SK-N-SH (cell line): Measurements from ENCODE around the gene TAF4. TPM values are rescaled to one million over a fixed set of nuclear protein-coding genes. Genes with fewer than 3 reads are reported as not detected.

ENCODE experiments used
- CTCF ChIA-PET: fragments of 300-600, 350-600 bp; formaldehyde crosslinking; extraction: SDS; loops from one replicate; lab custom pipeline; 2021; lab: Yijun Ruan, JAX
- POLR2A ChIA-PET: fragments of 350-600 bp; sonication (Branson Sonifier 250); formaldehyde crosslinking; extraction: SDS; loops from one replicate; lab custom pipeline; 2020; ENCODE audit warnings: antibody characterized with exemption, inconsistent platforms; lab: Yijun Ruan, JAX
- DNase-seq: peaks from one replicate; pipeline ENCODE4 v3.0.0; 2012
- H2AFZ ChIP-seq: fragments of 200-600 bp; sonication (generic); 2 replicates; pipeline ENCODE4 v1.8.1; 2016; ENCODE audit warnings: antibody characterized with exemption, mild to moderate bottlenecking, low read depth
- H3F3A ChIP-seq: fragments of 200-600 bp; sonication (generic); replicated peaks from 2 replicates; pipeline ENCODE3; 2016; ENCODE audit warnings: antibody characterized with exemption, mild to moderate bottlenecking; ENCODE audit not compliant: insufficient read depth
- H3K27ac ChIP-seq, 2 experiments: fragments of 200-500 bp in 1 of 2; fragments of 200-600 bp in 1 of 2; sonication (Bioruptor generic) in 1 of 2; sonication (generic), shearing (Covaris generic) in 1 of 2; 2 replicates each; pipeline versions ENCODE4 v1.5.1 to v1.6.1; 2014 to 2016; ENCODE audit warnings: low read depth in 2 of 2, inconsistent platforms in 1 of 2, low read length in 1 of 2, mild to moderate bottlenecking in 1 of 2, mixed read lengths in 1 of 2
- H3K27me3 ChIP-seq: fragments of 200-600 bp; sonication (generic), shearing (Covaris generic); 2 replicates; pipeline ENCODE4 v1.6.1; 2016; ENCODE audit warnings: mixed run types; ENCODE audit not compliant: insufficient read depth
- H3K36me3 ChIP-seq, 2 experiments: fragments of 200-500 bp in 1 of 2; fragments of 200-600 bp in 1 of 2; sonication (Bioruptor generic) in 1 of 2; sonication (generic) in 1 of 2; replicated peaks in 1 of 2; 2 replicates each; pipeline versions ENCODE3 to v1.5.1; 2014 to 2016; ENCODE audit warnings: low read length in 1 of 2, mild to moderate bottlenecking in 1 of 2; ENCODE audit not compliant: insufficient read depth in 2 of 2, control insufficient read depth in 1 of 2
- H3K4me1 ChIP-seq, 2 experiments: fragments of 200-500 bp in 1 of 2; fragments of 200-600 bp in 1 of 2; sonication (Bioruptor generic) in 1 of 2; sonication (generic), shearing (Covaris generic) in 1 of 2; 2 replicates each; pipeline versions ENCODE4 v1.5.1 to v1.6.1; 2014 to 2016; ENCODE audit warnings: low read depth in 1 of 2, low read length in 1 of 2, mixed run types in 1 of 2; ENCODE audit not compliant: insufficient read depth in 2 of 2, control insufficient read depth in 1 of 2
- H3K4me2 ChIP-seq: fragments of 200-600 bp; sonication (generic), shearing (Covaris generic); 2 replicates; pipeline ENCODE4 v1.6.1; 2017; ENCODE audit warnings: mixed run types
- H3K4me3 ChIP-seq, 2 experiments: fragments of 200-500 bp in 1 of 2; fragments of 200-600 bp in 1 of 2; sonication (Bioruptor generic) in 1 of 2; sonication (generic), shearing (Covaris generic) in 1 of 2; 2 replicates each; pipeline versions ENCODE4 v1.5.1 to v1.8.1; 2014 to 2016; ENCODE audit warnings: low read depth in 2 of 2, inconsistent platforms in 1 of 2, low read length in 1 of 2, mild to moderate bottlenecking in 1 of 2, mixed read lengths in 1 of 2, moderate library complexity in 1 of 2
- H3K79me2 ChIP-seq: fragments of 200-600 bp; sonication (generic); 2 replicates; pipeline ENCODE4 v1.8.1; 2017; ENCODE audit warnings: mild to moderate bottlenecking; ENCODE audit not compliant: insufficient read depth
- H3K9ac ChIP-seq: fragments of 200-600 bp; sonication (generic); 2 replicates; pipeline ENCODE4 v1.6.1; 2017; ENCODE audit warnings: mixed run types
- H3K9me2 ChIP-seq: fragments of 200-600 bp; sonication (generic); 2 replicates; pipeline ENCODE4 v1.6.1; 2017; ENCODE audit warnings: mixed run types
- H3K9me3 ChIP-seq: fragments of 200-600 bp; sonication (generic); 2 replicates; pipeline ENCODE4 v1.6.1; 2017; ENCODE audit warnings: mixed run types, mild to moderate bottlenecking, moderate library complexity
- H4K20me1 ChIP-seq: fragments of 200-600 bp; sonication (generic); 2 replicates; pipeline ENCODE4 v1.6.1; 2017; ENCODE audit warnings: mild to moderate bottlenecking, mixed run types; ENCODE audit not compliant: insufficient read depth
- CHD2 ChIP-seq: fragments of 150-350 bp; IDR thresholded peaks from 2 replicates; pipeline ENCODE4 v1.6.1; 2018; ENCODE audit warnings: low read length; ENCODE audit not compliant: partially characterized antibody
- GATA2 ChIP-seq: sonication (generic); formaldehyde crosslinking; IDR thresholded peaks from 2 replicates; pipeline ENCODE4 v1.5.0; 2020; ENCODE audit warnings: mild to moderate bottlenecking, missing genetic modification reagents
- POLR2AphosphoS5 ChIP-seq: IDR thresholded peaks from 2 replicates; pipeline ENCODE4 v1.6.1; 2012; ENCODE audit warnings: low read depth, low read length
- RCOR1 ChIP-seq: fragments of 150-350 bp; IDR thresholded peaks from 2 replicates; pipeline ENCODE4 v1.6.1; 2017; ENCODE audit warnings: antibody characterized with exemption, low read length
- REST ChIP-seq: IDR thresholded peaks from 2 replicates; pipeline ENCODE4 v1.6.1; 2012; ENCODE audit warnings: mild to moderate bottlenecking, low read depth, low read length, moderate library complexity
- SMC3 ChIP-seq: IDR thresholded peaks from 2 replicates; pipeline ENCODE4 v1.6.1; 2012; ENCODE audit warnings: low read depth, low read length, improper control_type of control experiment
- TAF1 ChIP-seq: IDR thresholded peaks from 2 replicates; pipeline ENCODE4 v1.6.1; 2012; ENCODE audit warnings: low read depth, mild to moderate bottlenecking, low read length, moderate library complexity, borderline replicate concordance
- TCF12 ChIP-seq: IDR thresholded peaks from 2 replicates; pipeline ENCODE4 v1.4.0; 2012
- TEAD4 ChIP-seq: IDR thresholded peaks from 2 replicates; pipeline ENCODE4 v1.4.0; 2012; ENCODE audit warnings: mild to moderate bottlenecking, borderline replicate concordance; ENCODE audit not compliant: insufficient read depth
- ZBTB33 ChIP-seq: IDR thresholded peaks from 2 replicates; pipeline ENCODE4 v1.4.0; 2012; ENCODE audit warnings: low read depth, borderline replicate concordance
- WGBS: methylation state at CpG from one replicate; pipeline ENCODE4 v1.1.6; 2017; ENCODE audit warnings: low lambda C conversion rate; 5-methylcytosine and 5-hydroxymethylcytosine counted together
- polyA plus RNA-seq, 3 experiments: library from polyadenylated mRNA; depleted of rRNA; stranded (reverse); fragments of >200 nt; gene quantifications; 2 replicates each; pipeline ENCODE4 v1.2.3, GENCODE V29; 2012

The TAF4 gene
- polyA plus RNA-seq, 1 of the 3 experiments (the other 2 are of a cell fraction) = 4.8 TPM

GRCh38 chr20:62030834-62031434 lies 34.7 kb downstream of the TAF4 start:
- CTCF ChIA-PET = interaction anchor here (1.4 kb wide), 1 partner anchor 20 kb away, joined by 5 read pairs; no protein-coding TSS in a partner anchor
- no peak overlapping the region for H3K4me2 ChIP-seq
- WGBS = 92% methylated on average over 14 of the region's 14 CpGs
- TF ChIP-seq REST (no peak), RCOR1 (no peak), TCF12 (no peak), CHD2 (no peak), TAF1 (no peak), GATA2 (CRISPR knock-in tag) (no peak), SMC3 (no peak)
- H3K9me3 ChIP-seq = no peaks in the 10 kb centered on the region
- H3K27ac ChIP-seq = peak overlapping the region in 1 of 2 experiments; percentile 20; a peak in 1 of 4 replicates
- no peak overlapping the region for H2AFZ ChIP-seq
- POLR2A ChIA-PET = no interaction called here
- H3K27me3 ChIP-seq = no peaks in the 10 kb centered on the region
- peaks cover 89% of the 10 kb centered on the region for H3K79me2 ChIP-seq
- H3K9ac ChIP-seq = no peak overlapping the region
- no peaks in the 10 kb centered on the region for H3F3A ChIP-seq
- peaks cover 0 to 56% of the 10 kb centered on the region in 2 experiments; a peak in 1 of 4 replicates for H3K4me1 ChIP-seq
- no peaks in the 10 kb centered on the region for H3K9me2 ChIP-seq
- H4K20me1 ChIP-seq = peaks cover 66% of the 10 kb centered on the region
- no peak overlapping the region for H3K4me3 ChIP-seq
- H3K36me3 ChIP-seq = no peaks in the 10 kb centered on the region
- DNase-seq = no peak

- H3K4me2 ChIP-seq = no peak overlapping the region
- peaks cover 89% of the 10 kb centered on the region for H3K79me2 ChIP-seq
- peak overlapping the region in 1 of 2 experiments; percentile 24; a peak in 1 of 4 replicates for H3K27ac ChIP-seq
- CTCF ChIA-PET = no interaction called here
- WGBS = 88% methylated on average over 9 of the region's 9 CpGs
- H3F3A ChIP-seq = no peaks in the 10 kb centered on the region
- no peak overlapping the region for H2AFZ ChIP-seq
- POLR2A ChIA-PET = no interaction called here
- no peaks in the 10 kb centered on the region for H3K9me2 ChIP-seq
- H3K4me1 ChIP-seq = peaks cover 0 to 62% of the 10 kb centered on the region in 2 experiments; a peak in 1 of 4 replicates
- no peaks in the 10 kb centered on the region for H3K27me3 ChIP-seq
- no peak for DNase-seq
- H3K9me3 ChIP-seq = no peaks in the 10 kb centered on the region
- no peaks in the 10 kb centered on the region for H3K36me3 ChIP-seq
- no peak overlapping the region for H3K4me3 ChIP-seq
- no peak overlapping the region for H3K9ac ChIP-seq
- peaks cover 72% of the 10 kb centered on the region for H4K20me1 ChIP-seq
- TF ChIP-seq SMC3 (no peak), POLR2AphosphoS5 (no peak), TCF12 (no peak), ZBTB33 (no peak), TEAD4 (no peak)
Measured at GRCh38 chr20:62030357-62030756, 35.3 kb downstream of the TAF4 start.
